CD14-positive monocyte (primary cell): ENCODE data around the gene PTTG1IP. TPM values are rescaled to one million over a fixed set of nuclear protein-coding genes. Genes with fewer than 3 reads are reported as not detected.

Experiments used
- DNase-seq, 3 donors: peaks; one replicate each; pipeline ENCODE4 v3.0.0-alpha.2; 2011 to 2022
- H2AFZ ChIP-seq: 2 replicates; pipeline ENCODE4 v1.6.0; 2012; ENCODE audit warnings: mild to moderate bottlenecking, low read depth, low read length, inconsistent platforms; ENCODE audit not compliant: insufficient read depth, poor library complexity, severe bottlenecking
- H3K27ac ChIP-seq, 2 donors: 1 replicate in 1 of 2; 2 replicates in 1 of 2; pipeline ENCODE4 v1.5.1; 2012 to 2013; ENCODE audit warnings: low read length in 2 of 2, control low read depth in 1 of 2, inconsistent platforms in 1 of 2, low read depth in 1 of 2, mild to moderate bottlenecking in 1 of 2
- H3K27me3 ChIP-seq, 2 donors: one replicate each; pipeline versions ENCODE4 v1.6.0 to v1.6.1; 2011 to 2013; ENCODE audit warnings: low read length in 2 of 2; ENCODE audit not compliant: control insufficient read depth in 2 of 2, insufficient read depth in 2 of 2
- H3K36me3 ChIP-seq, 2 donors: replicated peaks in 1 of 2; 1 replicate in 1 of 2; 2 replicates in 1 of 2; pipeline versions ENCODE4 v1.5.1 to v1.6.1; 2012 to 2013; ENCODE audit warnings: low read length in 2 of 2, control low read depth in 1 of 2, inconsistent platforms in 1 of 2, mild to moderate bottlenecking in 1 of 2; ENCODE audit not compliant: insufficient read depth in 2 of 2, control insufficient read depth in 1 of 2
- H3K4me1 ChIP-seq, 2 donors: 1 replicate in 1 of 2; 2 replicates in 1 of 2; pipeline versions ENCODE4 v1.5.1 to v1.6.1; 2012 to 2013; ENCODE audit warnings: low read length in 2 of 2, control low read depth in 1 of 2, inconsistent platforms in 1 of 2, mild to moderate bottlenecking in 1 of 2, moderate library complexity in 1 of 2; ENCODE audit not compliant: insufficient read depth in 2 of 2, control insufficient read depth in 1 of 2
- H3K4me2 ChIP-seq: replicated peaks from 2 replicates; pipeline ENCODE3; 2012; ENCODE audit warnings: low read length, moderate library complexity, mild to moderate bottlenecking; ENCODE audit not compliant: poor library complexity, severe bottlenecking; ENCODE audit errors: extremely low read depth
- H3K4me3 ChIP-seq, 3 experiments: fragments of 200-600 bp in 1 of 3; sonication (generic) in 1 of 3; replicated peaks in 1 of 3; 1 replicate in 2 of 3; 2 replicates in 1 of 3; pipeline ENCODE4 v1.5.1; 2011 to 2013; ENCODE audit warnings: low read length in 3 of 3, mild to moderate bottlenecking in 3 of 3, control low read depth in 2 of 3, low read depth in 2 of 3, inconsistent platforms in 1 of 3, moderate library complexity in 1 of 3
- H3K79me2 ChIP-seq: 2 replicates; pipeline ENCODE4 v1.6.0; 2012; ENCODE audit warnings: mild to moderate bottlenecking, control low read depth, inconsistent platforms, low read length, moderate library complexity; ENCODE audit not compliant: insufficient read depth
- H3K9ac ChIP-seq: 2 replicates; pipeline ENCODE4 v1.6.0; 2017; ENCODE audit warnings: low read length, mild to moderate bottlenecking; ENCODE audit not compliant: insufficient read depth, poor library complexity, severe bottlenecking
- H3K9me3 ChIP-seq, 2 donors: replicated peaks in 1 of 2; 1 replicate in 1 of 2; 2 replicates in 1 of 2; pipeline versions ENCODE4 v1.5.1 to v1.6.1; 2012 to 2013; ENCODE audit warnings: low read length in 2 of 2, control low read depth in 1 of 2; ENCODE audit not compliant: control insufficient read depth in 1 of 2, insufficient read depth in 1 of 2
- H4K20me1 ChIP-seq: 2 replicates; pipeline ENCODE4 v1.6.0; 2012; ENCODE audit warnings: mild to moderate bottlenecking, low read length, control low read depth, moderate library complexity; ENCODE audit not compliant: insufficient read depth
- H3K27ac Mint-ChIP-seq, 7 donors: one replicate each; pipeline ENCODE4 v1.8.0; 2020; ENCODE audit warnings: mild to moderate bottlenecking in 7 of 7, mixed read lengths in 7 of 7, moderate library complexity in 6 of 7, inconsistent platforms in 2 of 7
- H3K27me3 Mint-ChIP-seq, 3 donors: one replicate each; pipeline ENCODE4 v1.8.0; 2021 to 2022; ENCODE audit warnings: low read depth in 3 of 3, mild to moderate bottlenecking in 3 of 3, mixed read lengths in 3 of 3, moderate library complexity in 3 of 3, inconsistent platforms in 1 of 3
- H3K36me3 Mint-ChIP-seq, 2 donors: one replicate each; pipeline ENCODE4 v1.8.0; 2020; ENCODE audit warnings: mixed read lengths in 2 of 2, inconsistent platforms in 1 of 2, mild to moderate bottlenecking in 1 of 2
- H3K4me1 Mint-ChIP-seq: one replicate; pipeline ENCODE4 v1.8.0; 2020; ENCODE audit warnings: mild to moderate bottlenecking, mixed read lengths
- H3K4me3 Mint-ChIP-seq, 2 donors: one replicate each; pipeline ENCODE4 v1.8.0; 2020; ENCODE audit warnings: mild to moderate bottlenecking in 2 of 2, mixed read lengths in 2 of 2, moderate library complexity in 1 of 2
- H3K9me3 Mint-ChIP-seq, 7 donors: one replicate each; pipeline ENCODE4 v1.8.0; 2020 to 2022; ENCODE audit warnings: mixed read lengths in 7 of 7, mild to moderate bottlenecking in 6 of 7, moderate library complexity in 6 of 7, inconsistent platforms in 2 of 7
- CTCF ChIP-seq: fragments of 200-600 bp; IDR thresholded peaks from one replicate; pipeline ENCODE4 v1.8.0; 2022; ENCODE audit warnings: antibody characterized with exemption, mild to moderate bottlenecking
- WGBS: methylation state at CpG from one replicate; pipeline ENCODE4 v1.1.5; 2013; ENCODE audit warnings: missing lambda C conversion rate; ENCODE audit not compliant: insufficient coverage; 5-methylcytosine and 5-hydroxymethylcytosine counted together
- intact Hi-C, 2 donors: fragments of 100-400 bp; cut with micrococcal nuclease; formaldehyde crosslinking; loops; one replicate each; pipeline versions ENCODE4 v1.15.0 to v1.15.1; 2023
- polyA plus RNA-seq, 3 donors: library from polyadenylated mRNA; depleted of rRNA in 1 of 3; unstranded in 2 of 3; stranded (reverse) in 1 of 3; fragments of 300-500 nt in 2 of 3; fragments of >200 nt in 1 of 3; fragmentation: Illumina TruSeq in 2 of 3; gene quantifications; 1 replicate in 2 of 3; 2 replicates in 1 of 3; pipeline ENCODE4 v1.2.3, GENCODE V29; 2012 to 2021

PTTG1IP gene
- polyA plus RNA-seq, 3 donors: 118 to 238 (median 206) TPM

GRCh38 chr21:44846224-44846484 is 27.3 kb downstream of the PTTG1IP start:
- peak overlapping the region; percentile 3 to 69 (median 37) for H3K4me3 ChIP-seq
- H3K4me1 ChIP-seq: peaks cover 40 to 54% of the 10 kb centered on the region in 2 donors
- Mint-ChIP-seq H3K4me1 (peaks cover 44% of the 10 kb centered on the region), H3K27ac (peak overlapping the region; percentile 86 to 94 (median 88)), H3K9me3 (no peaks in the 10 kb centered on the region), H3K27me3 (peaks cover 2 to 10% (median 4%) of the 10 kb centered on the region in 3 donors), H3K36me3 (peaks cover 25 to 35% of the 10 kb centered on the region in 2 donors), H3K4me3 (peak overlapping the region; percentile 68 to 80)
- peaks cover 9% of the 10 kb centered on the region for H3K79me2 ChIP-seq
- H3K36me3 ChIP-seq: peaks cover 27% of the 10 kb centered on the region in 2 donors
- peak overlapping the region; percentile 64 for H2AFZ ChIP-seq
- TF ChIP-seq CTCF: no peak
- H3K9me3 ChIP-seq: no peaks in the 10 kb centered on the region
- peak overlapping the region; percentile 72 to 85 for H3K27ac ChIP-seq
- peak overlapping the region; percentile 71 for H3K9ac ChIP-seq
- DNase-seq: no peak
- peaks cover 45% of the 10 kb centered on the region for H4K20me1 ChIP-seq
- WGBS: 0% methylated on average over 1 of the region's 1 CpG
- intact Hi-C loops: no loop called here
- H3K4me2 ChIP-seq: peak overlapping the region; percentile 79
- no peaks in the 10 kb centered on the region for H3K27me3 ChIP-seq

DNA sequence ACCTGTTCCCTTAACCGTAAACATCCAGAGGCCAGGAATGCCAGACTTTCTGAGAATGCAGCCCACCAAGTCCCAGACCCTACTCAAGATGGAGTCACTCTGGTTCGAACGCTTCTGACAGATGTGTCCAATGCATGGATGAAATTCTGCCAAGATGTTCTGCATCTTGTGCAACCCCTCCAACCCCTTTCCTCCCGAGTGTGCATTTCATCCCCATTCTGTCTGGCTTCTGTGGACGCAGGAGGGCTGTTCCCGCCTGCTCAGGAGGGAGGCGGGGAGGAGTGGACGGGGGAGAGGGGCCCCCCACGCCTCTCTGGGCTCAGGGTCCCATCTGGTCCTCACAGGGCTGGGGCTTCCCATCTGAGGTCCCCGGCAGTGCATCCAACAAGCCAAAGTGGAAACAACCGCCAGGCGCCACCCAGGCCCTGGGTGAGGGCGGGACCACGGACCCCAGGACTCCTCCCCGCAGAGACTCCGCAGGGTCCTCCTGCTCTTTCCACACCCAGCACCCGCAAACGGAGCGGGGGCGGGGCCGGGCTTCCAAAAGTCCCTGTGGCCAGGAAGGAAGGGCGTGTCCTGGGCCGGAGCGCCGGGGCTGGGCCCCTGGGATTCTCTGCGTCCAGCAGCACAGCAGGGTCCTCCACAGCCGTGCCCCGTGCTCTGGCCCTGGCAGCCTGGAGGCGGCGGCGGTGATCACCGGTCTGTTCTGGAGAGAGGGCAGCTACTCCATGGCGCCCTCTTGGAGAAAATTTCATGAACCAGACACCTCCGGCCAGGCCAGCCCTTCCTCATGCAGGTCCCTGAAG is 27.9 kb downstream of the PTTG1IP start:
- Mint-ChIP-seq H3K4me3 (peak overlapping the region; percentile 68 to 80), H3K27me3 (peaks cover 2 to 12% (median 7%) of the 10 kb centered on the region in 3 donors), H3K36me3 (peaks cover 20 to 30% of the 10 kb centered on the region in 2 donors), H3K9me3 (no peaks in the 10 kb centered on the region), H3K4me1 (peaks cover 44% of the 10 kb centered on the region), H3K27ac (peak overlapping the region; percentile 86 to 94 (median 88))
- Histone ChIP-seq H3K27me3 (no peaks in the 10 kb centered on the region), H4K20me1 (peaks cover 39% of the 10 kb centered on the region), H3K36me3 (peaks cover 21% of the 10 kb centered on the region in 2 donors), H3K4me2 (peak overlapping the region; percentile 79), H2AFZ (peak overlapping the region; percentile 64), H3K4me3 (peak overlapping the region; percentile 3 to 69 (median 37)), H3K79me2 (peaks cover 4% of the 10 kb centered on the region), H3K4me1 (peaks cover 40 to 54% of the 10 kb centered on the region in 2 donors), H3K9me3 (no peaks in the 10 kb centered on the region), H3K9ac (peak overlapping the region; percentile 71), H3K27ac (peak overlapping the region; percentile 72 to 85)
- 4% methylated on average over 25 of the region's 34 CpGs for WGBS
- intact Hi-C loops: no loop called here
- peak; percentile 41 for TF ChIP-seq CTCF
- DNase-seq: peak; percentile 48 to 70 (median 69)
